ENCODE measurements around the gene TNC.

- TF ChIP-seq POLR2A (IDR thresholded peaks at IDR 0.05) = no peak
- TF ChIP-seq, protein P1, sequence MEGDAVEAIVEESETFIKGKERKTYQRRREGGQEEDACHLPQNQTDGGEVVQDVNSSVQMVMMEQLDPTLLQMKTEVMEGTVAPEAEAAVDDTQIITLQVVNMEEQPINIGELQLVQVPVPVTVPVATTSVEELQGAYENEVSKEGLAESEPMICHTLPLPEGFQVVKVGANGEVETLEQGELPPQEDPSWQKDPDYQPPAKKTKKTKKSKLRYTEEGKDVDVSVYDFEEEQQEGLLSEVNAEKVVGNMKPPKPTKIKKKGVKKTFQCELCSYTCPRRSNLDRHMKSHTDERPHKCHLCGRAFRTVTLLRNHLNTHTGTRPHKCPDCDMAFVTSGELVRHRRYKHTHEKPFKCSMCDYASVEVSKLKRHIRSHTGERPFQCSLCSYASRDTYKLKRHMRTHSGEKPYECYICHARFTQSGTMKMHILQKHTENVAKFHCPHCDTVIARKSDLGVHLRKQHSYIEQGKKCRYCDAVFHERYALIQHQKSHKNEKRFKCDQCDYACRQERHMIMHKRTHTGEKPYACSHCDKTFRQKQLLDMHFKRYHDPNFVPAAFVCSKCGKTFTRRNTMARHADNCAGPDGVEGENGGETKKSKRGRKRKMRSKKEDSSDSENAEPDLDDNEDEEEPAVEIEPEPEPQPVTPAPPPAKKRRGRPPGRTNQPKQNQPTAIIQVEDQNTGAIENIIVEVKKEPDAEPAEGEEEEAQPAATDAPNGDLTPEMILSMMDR (IDR thresholded peaks at IDR 0.05) = no peak
Observed at GRCh38 chr9:115106642-115107041, 11.3 kb downstream of the TNC start.
